ENCODE data around the gene C1QTNF6. TPM values are rescaled to one million over a fixed set of nuclear protein-coding genes. Genes with fewer than 3 reads are reported as not detected.

C1QTNF6 gene
- total and polyA plus RNA-seq, 2 of the 8 experiments (the other 6 are each of a cell fraction or from before 2014, with no cell fraction given), result 3.1 to 6.5 TPM

- Histone ChIP-seq H3K9ac (replicated peaks in 1 of 4; ENCODE audit: extremely low read depth in 1 of 4, low read depth in 3 of 4, low read length in 3 of 4) (no peak overlapping the region), H3K4me3 (ENCODE audit: extremely low read depth in 1 of 4, insufficient read depth in 2 of 4, low read depth in 3 of 4, low read length in 4 of 4) (no peak overlapping the region), H3K9me3 (ENCODE audit: insufficient read depth in 2 of 2, low read depth in 1 of 2, low read length in 1 of 2) (peaks cover 4 to 6% of the 10 kb centered on the region in 2 experiments; a peak in 3 of 4 replicates), H2BK12ac (ENCODE audit: low read depth, low read length) (no peak overlapping the region), H3K79me1 (ENCODE audit: low read depth, low read length) (no peaks in the 10 kb centered on the region), H3K23me2 (ENCODE audit: low read depth, low read length) (peaks cover 3% of the 10 kb centered on the region; the same call in 1 of the 2 replicates), H2BK5ac (ENCODE audit: low read depth, low read length) (no peak overlapping the region), H3K27ac (ENCODE audit: low read depth, low read length) (no peak overlapping the region), H3K36me3 (ENCODE audit: control insufficient read depth in 2 of 4, insufficient read depth in 4 of 4, low read length in 3 of 4) (peaks cover 0 to 8% (median 0%) of the 10 kb centered on the region in 4 experiments; a peak in 2 of 8 replicates), H4K20me1 (replicated peaks in 1 of 2; ENCODE audit: control insufficient read depth in 1 of 2, insufficient read depth in 2 of 2, low read length in 2 of 2) (no peaks in the 10 kb centered on the region), H2AK5ac (ENCODE audit: low read depth, low read length) (no peak overlapping the region), H3K23ac (ENCODE audit: insufficient read length) (no peak overlapping the region), H3K27me3 (replicated peaks in 1 of 4; ENCODE audit: control insufficient read depth in 3 of 4, extremely low read depth in 1 of 4, insufficient read depth in 3 of 4, low read length in 3 of 4) (no peaks in the 10 kb centered on the region), H3K56ac (replicated peaks; ENCODE audit: insufficient read length, low read depth, low read length) (no peak overlapping the region), H3K18ac (ENCODE audit: extremely low read depth, low read length) (no peak overlapping the region), H2BK20ac (ENCODE audit: low read length) (no peak overlapping the region), H3K4ac (replicated peaks; ENCODE audit: insufficient read length, low read depth, low read length) (no peak overlapping the region), H4K5ac (ENCODE audit: insufficient read length, low read depth, low read length) (no peak overlapping the region), H3K79me2 (ENCODE audit: control insufficient read depth in 1 of 2, insufficient read depth in 2 of 2, low read length in 2 of 2) (no peaks in the 10 kb centered on the region), H3K4me1 (replicated peaks in 1 of 4; ENCODE audit: control insufficient read depth in 3 of 4, insufficient read depth in 4 of 4, low read length in 3 of 4) (peaks cover 7 to 23% (median 15%) of the 10 kb centered on the region in 4 experiments), H2BK120ac (replicated peaks; ENCODE audit: low read depth, low read length) (no peak overlapping the region), H3K14ac (ENCODE audit: insufficient read length) (no peak overlapping the region), H4K91ac (replicated peaks; ENCODE audit: insufficient read length, low read length) (no peak overlapping the region), H2AFZ (ENCODE audit: low read length) (no peak overlapping the region), H2BK15ac (ENCODE audit: low read length) (no peak overlapping the region), H4K8ac (ENCODE audit: extremely low read depth, insufficient read depth, low read length) (no peak overlapping the region), H3K4me2 (ENCODE audit: insufficient read depth in 1 of 2, low read depth in 2 of 2, low read length in 2 of 2) (no peak overlapping the region)
- DNase-seq (ENCODE audit: low read depth in 1 of 2, low spot score in 2 of 2) (no peak), FAIRE-seq (no peak)
- ChIA-PET CTCF (ENCODE audit: partially characterized antibody) (interaction anchor here (0.6 to 5.8 kb wide), 3 partner anchors 7 to 218 kb away, joined by 3 to 29 read pairs (median 6); no protein-coding TSS in a partner anchor), POLR2A (ENCODE audit: partially characterized antibody) (no interaction called here)
- WGBS, 2 experiments (ENCODE audit: extremely low coverage in 1 of 2, insufficient coverage in 1 of 2, insufficient read length in 1 of 2, insufficient replicate concordance in 2 of 2, low coverage in 1 of 2, low lambda C conversion rate in 2 of 2, missing lambda C conversion rate in 1 of 2), result 69% methylated on average over 4 of the region's 4 CpGs; no CpG with 5 or more reads in 1 of the 2 experiments
- no peak for TF ChIP-seq BRCA1 (IDR thresholded peaks at IDR 0.05; ENCODE audit: low read depth, low read length)
- TF ChIP-seq ASH2L (IDR thresholded peaks at IDR 0.05; ENCODE audit: low read length), result no peak
- no peak for TF ChIP-seq HDAC2 (IDR thresholded peaks at IDR 0.05; ENCODE audit: borderline replicate concordance in 1 of 2, low read depth in 2 of 2, low read length in 2 of 2)
- TF ChIP-seq TAF7 (optimal IDR thresholded peaks at IDR 0.05; ENCODE audit: borderline replicate concordance, low read depth, low read length), result no peak
- TF ChIP-seq MAX (IDR thresholded peaks at IDR 0.05), result no peak
- TF ChIP-seq CTBP2 (IDR thresholded peaks at IDR 0.05; ENCODE audit: borderline replicate concordance, insufficient read depth, insufficient read length, low read length), result no peak
- no peak for TF ChIP-seq NRF1 (IDR thresholded peaks at IDR 0.05; ENCODE audit: low read depth, low read length)
Observed at GRCh38 chr22:37190262-37190780, 2.3 kb upstream of the C1QTNF6 start.

All from H1 (cell line).